ENCODE measurements around the gene FAM217B. TPM values are rescaled to one million over a fixed set of nuclear protein-coding genes. Genes with fewer than 3 reads are reported as not detected.

The FAM217B gene, protein sequence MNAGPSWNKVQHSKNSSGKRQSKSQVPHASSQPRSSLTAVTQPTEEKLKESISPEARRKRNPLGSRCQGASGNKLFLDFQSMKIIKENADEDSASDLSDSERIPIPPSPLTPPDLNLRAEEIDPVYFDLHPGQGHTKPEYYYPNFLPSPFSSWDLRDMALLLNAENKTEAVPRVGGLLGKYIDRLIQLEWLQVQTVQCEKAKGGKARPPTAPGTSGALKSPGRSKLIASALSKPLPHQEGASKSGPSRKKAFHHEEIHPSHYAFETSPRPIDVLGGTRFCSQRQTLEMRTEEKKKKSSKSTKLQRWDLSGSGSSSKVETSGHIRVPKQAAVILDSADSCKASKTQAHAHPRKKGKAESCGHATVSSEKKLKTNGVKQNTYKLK
- 10 to 100 TPM; 12.0 to 25.1 (median 17.5) TPM for polyA plus RNA-seq (ENCODE audit: low read depth in 6 of 6)

GRCh38 chr20:59940129-59940955 is at the start of gene FAM217B, which contains the start of gene PPP1R3D:
FAM217B (plus strand) TSS chr20:59940389; CDS start chr20:59943944, 3,555 bp downstream.
PPP1R3D (minus strand) TSS chr20:59940305; CDS start chr20:59939931, 374 bp downstream.
- H3K4me3 Mint-ChIP-seq, result peak within 1 kb of the TSS; percentile 93 to 99 (median 97)
- ATAC-seq (ENCODE audit: low read depth in 2 of 2) (peak; percentile 97 to 98), DNase-seq (peak; percentile 85)
- H3K36me3 Mint-ChIP-seq, result peaks cover 9 to 10% of the 10 kb centered on the region in 2 donors
- H3K4me1 Mint-ChIP-seq, result peaks cover 15 to 37% (median 27%) of the 10 kb centered on the region in 3 donors
- H3K27ac Mint-ChIP-seq, result peak within 1 kb of the TSS; percentile 85 to 98 (median 96)
- H3K9me3 Mint-ChIP-seq, result no peaks in the 10 kb centered on the region
- no peaks in the 10 kb centered on the region for H3K27me3 Mint-ChIP-seq

GRCh38 chr20:59891581-59891980 is 48.6 kb upstream of the FAM217B start:
- ATAC-seq (ENCODE audit: low read depth in 2 of 2) (peak; percentile 40 to 60), DNase-seq (peak; percentile 0)
- peak overlapping the region in 2 of 6 donors; percentile 34 to 76 for H3K27ac Mint-ChIP-seq
- H3K4me3 Mint-ChIP-seq, result peak overlapping the region in 2 of 8 donors; percentile 32 to 34
- H3K36me3 Mint-ChIP-seq, result no peaks in the 10 kb centered on the region
- peaks cover 5 to 35% (median 19%) of the 10 kb centered on the region in 3 donors for H3K27me3 Mint-ChIP-seq
- peaks cover 16 to 20% (median 19%) of the 10 kb centered on the region in 3 donors for H3K4me1 Mint-ChIP-seq
- H3K9me3 Mint-ChIP-seq, result peaks cover 0 to 3% (median 0%) of the 10 kb centered on the region in 7 donors

- ATAC-seq (ENCODE audit: low read depth in 2 of 2) (no peak), DNase-seq (no peak)
- Mint-ChIP-seq H3K4me1 (peaks cover 8 to 12% (median 10%) of the 10 kb centered on the region in 3 donors), H3K27ac (no peak overlapping the region), H3K4me3 (no peak overlapping the region), H3K9me3 (peaks cover 0 to 4% (median 0%) of the 10 kb centered on the region in 7 donors), H3K36me3 (peaks cover 0 to 8% of the 10 kb centered on the region in 2 donors), H3K27me3 (peaks cover 12 to 49% (median 17%) of the 10 kb centered on the region in 3 donors)
Observed at GRCh38 chr20:59895908-59896307, 44.3 kb upstream of the FAM217B start.

- peaks cover 0 to 1% (median 0%) of the 10 kb centered on the region in 7 donors for H3K9me3 Mint-ChIP-seq
- DNase-seq (no peak), ATAC-seq (ENCODE audit: low read depth in 2 of 2) (no peak)
- peaks cover 0 to 3% of the 10 kb centered on the region in 2 donors for H3K36me3 Mint-ChIP-seq
- no peaks in the 10 kb centered on the region for H3K4me1 Mint-ChIP-seq
- H3K27ac Mint-ChIP-seq, result no peak overlapping the region
- peaks cover 18 to 37% (median 20%) of the 10 kb centered on the region in 3 donors for H3K27me3 Mint-ChIP-seq
- H3K4me3 Mint-ChIP-seq, result no peak overlapping the region
Observed at GRCh38 chr20:59902470-59902869, 37.7 kb upstream of the FAM217B start.

- Mint-ChIP-seq H3K4me3 (no peak overlapping the region), H3K4me1 (no peaks in the 10 kb centered on the region), H3K27ac (no peak overlapping the region), H3K36me3 (no peaks in the 10 kb centered on the region), H3K9me3 (peaks cover 0 to 1% (median 0%) of the 10 kb centered on the region in 7 donors), H3K27me3 (peaks cover 16 to 32% (median 20%) of the 10 kb centered on the region in 3 donors)
- no peak for ATAC-seq (ENCODE audit: low read depth in 2 of 2)
- no peak for DNase-seq
Observed at GRCh38 chr20:59903621-59904020, 36.6 kb upstream of the FAM217B start.

GRCh38 chr20:59908855-59909254 is 31.3 kb upstream of the FAM217B start:
- H3K27ac Mint-ChIP-seq, result no peak overlapping the region

DNA sequence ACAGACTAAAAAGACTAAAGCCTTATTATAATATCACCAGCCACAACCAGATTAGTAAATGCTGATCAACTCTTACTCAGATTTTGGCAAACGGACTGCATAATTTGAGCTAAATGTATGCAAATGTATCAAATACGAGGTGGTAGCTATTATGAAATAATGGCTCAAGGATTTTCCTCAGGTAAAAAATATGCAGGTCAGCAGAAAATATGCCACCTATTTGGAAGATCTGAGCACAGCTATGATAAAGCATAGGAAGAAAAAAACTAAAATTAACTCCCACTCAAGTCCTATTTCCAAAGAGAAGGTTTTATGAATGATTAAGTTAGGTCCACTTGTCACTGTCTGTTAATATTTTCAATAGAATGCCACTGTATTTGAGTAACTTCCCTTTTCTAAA is 29.1 kb upstream of the FAM217B start:
- no peak overlapping the region for H3K27ac Mint-ChIP-seq
- ATAC-seq (ENCODE audit: low read depth in 2 of 2), result no peak

More at GRCh38 chr20:59908855-59909254, 31.3 kb upstream of the FAM217B start:
- Mint-ChIP-seq H3K4me3 (no peak overlapping the region), H3K9me3 (peaks cover 0 to 1% (median 0%) of the 10 kb centered on the region in 7 donors), H3K4me1 (peaks cover 0 to 7% (median 4%) of the 10 kb centered on the region in 3 donors), H3K27me3 (peaks cover 5 to 8% (median 8%) of the 10 kb centered on the region in 3 donors), H3K36me3 (no peaks in the 10 kb centered on the region)
- ATAC-seq (ENCODE audit: low read depth in 2 of 2), result no peak
- no peak for DNase-seq

DNA sequence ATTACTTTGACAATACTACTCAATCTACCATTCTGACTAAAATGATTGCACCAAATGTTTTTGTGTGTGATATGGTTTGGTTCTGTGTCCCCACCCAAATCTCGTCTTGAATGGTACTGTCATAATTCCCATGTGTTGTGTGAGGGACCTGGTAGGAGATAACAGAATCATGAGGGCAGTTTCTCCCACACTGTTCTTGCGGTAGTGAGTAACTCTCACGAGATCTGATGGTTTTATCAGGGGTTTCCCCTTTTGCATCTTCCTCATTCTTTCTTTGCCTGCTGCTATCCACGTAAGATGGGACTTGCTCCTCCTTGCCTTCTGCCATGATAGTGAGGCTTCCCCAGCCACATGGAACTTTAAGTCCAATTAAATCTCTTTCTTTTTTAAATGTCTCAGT is 27.6 kb upstream of the FAM217B start:
- Mint-ChIP-seq H3K4me3 (no peak overlapping the region), H3K9me3 (no peaks in the 10 kb centered on the region), H3K4me1 (peaks cover 0 to 7% (median 4%) of the 10 kb centered on the region in 3 donors), H3K36me3 (no peaks in the 10 kb centered on the region), H3K27me3 (no peaks in the 10 kb centered on the region), H3K27ac (no peak overlapping the region)
- no peak for DNase-seq
- ATAC-seq (ENCODE audit: low read depth in 2 of 2), result peak in 1 of 2 donors; percentile 37

More for the DNA sequence above, 29.1 kb upstream of the FAM217B start:
- no peaks in the 10 kb centered on the region for H3K27me3 Mint-ChIP-seq
- H3K4me3 Mint-ChIP-seq, result no peak overlapping the region
- H3K36me3 Mint-ChIP-seq, result no peaks in the 10 kb centered on the region
- DNase-seq, result no peak
- H3K9me3 Mint-ChIP-seq, result no peaks in the 10 kb centered on the region
- peaks cover 0 to 7% (median 4%) of the 10 kb centered on the region in 3 donors for H3K4me1 Mint-ChIP-seq

- ATAC-seq (ENCODE audit: low read depth in 2 of 2) (no peak), DNase-seq (no peak)
- Mint-ChIP-seq H3K9me3 (no peaks in the 10 kb centered on the region), H3K4me3 (no peak overlapping the region), H3K27ac (no peak overlapping the region), H3K27me3 (peaks cover 0 to 30% (median 8%) of the 10 kb centered on the region in 3 donors), H3K36me3 (no peaks in the 10 kb centered on the region), H3K4me1 (no peaks in the 10 kb centered on the region)
Observed at GRCh38 chr20:59920944-59921343, 19.2 kb upstream of the FAM217B start.

GRCh38 chr20:59923514-59923913 is 16.7 kb upstream of the FAM217B start:
- Mint-ChIP-seq H3K4me3 (no peak overlapping the region), H3K27me3 (peaks cover 0 to 30% (median 8%) of the 10 kb centered on the region in 3 donors)

DNA sequence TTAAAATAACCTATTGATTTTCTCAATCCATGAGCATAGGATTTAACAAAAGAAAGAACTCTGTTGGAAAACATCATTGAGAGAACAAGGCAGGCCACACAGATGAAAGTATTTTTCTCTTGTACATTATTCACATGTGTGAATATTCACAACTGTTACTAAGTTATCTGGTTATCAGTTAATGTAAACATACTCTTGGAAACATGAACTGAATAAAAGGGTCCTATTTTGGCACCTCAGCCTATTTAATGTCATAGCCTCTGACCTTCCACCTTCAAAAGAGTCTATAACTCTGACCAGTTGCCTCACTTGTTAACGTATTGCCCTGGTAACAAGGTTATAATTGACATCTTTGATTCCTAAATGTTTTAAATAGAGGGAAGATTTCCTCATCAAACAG is 14.8 kb upstream of the FAM217B start:
- H3K4me1 Mint-ChIP-seq, result no peaks in the 10 kb centered on the region

More at GRCh38 chr20:59923514-59923913, 16.7 kb upstream of the FAM217B start:
- no peak for ATAC-seq (ENCODE audit: low read depth in 2 of 2)
- no peak for DNase-seq
- Mint-ChIP-seq H3K36me3 (no peaks in the 10 kb centered on the region), H3K27ac (no peak overlapping the region), H3K4me1 (no peaks in the 10 kb centered on the region), H3K9me3 (no peaks in the 10 kb centered on the region)

DNA sequence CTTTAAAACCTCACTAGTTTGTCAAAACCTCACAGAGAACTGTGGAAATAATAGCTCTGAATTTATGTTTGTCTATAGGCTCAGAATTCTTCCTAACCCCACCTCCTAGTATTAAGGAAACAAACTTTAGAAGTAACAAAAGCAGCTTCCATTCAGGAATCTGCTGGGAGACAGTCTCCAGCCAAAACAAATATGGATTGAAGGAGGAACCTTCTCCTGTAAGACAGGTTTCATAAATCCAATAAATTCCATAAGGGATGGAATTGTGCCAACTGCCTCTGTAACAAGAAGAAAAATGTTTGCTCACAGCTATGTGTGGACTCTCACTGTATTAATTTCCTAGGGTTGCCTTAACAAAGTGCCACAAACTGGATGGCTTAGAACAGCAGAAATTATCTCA is 14.3 kb upstream of the FAM217B start:
- no peak overlapping the region for H3K4me3 Mint-ChIP-seq
- no peaks in the 10 kb centered on the region for H3K36me3 Mint-ChIP-seq
- peaks cover 0 to 30% (median 8%) of the 10 kb centered on the region in 3 donors for H3K27me3 Mint-ChIP-seq
- no peaks in the 10 kb centered on the region for H3K9me3 Mint-ChIP-seq
- H3K27ac Mint-ChIP-seq, result no peak overlapping the region
- DNase-seq (no peak), ATAC-seq (ENCODE audit: low read depth in 2 of 2) (no peak)
- no peaks in the 10 kb centered on the region for H3K4me1 Mint-ChIP-seq

More for the DNA sequence above, 14.8 kb upstream of the FAM217B start:
- DNase-seq (no peak), ATAC-seq (ENCODE audit: low read depth in 2 of 2) (no peak)
- no peak overlapping the region for H3K27ac Mint-ChIP-seq
- H3K9me3 Mint-ChIP-seq, result no peaks in the 10 kb centered on the region
- no peaks in the 10 kb centered on the region for H3K36me3 Mint-ChIP-seq
- H3K4me3 Mint-ChIP-seq, result no peak overlapping the region
- peaks cover 0 to 30% (median 8%) of the 10 kb centered on the region in 3 donors for H3K27me3 Mint-ChIP-seq
